Psoas muscle (tissue), 8 donors: ENCODE results near the gene GRHL1. TPM values are rescaled to one million over a fixed set of nuclear protein-coding genes. Genes with fewer than 3 reads are reported as not detected.
"Not testable (repeated sequence)": the region's sequence is repeated elsewhere in the genome, so short reads cannot be mapped to it uniquely, and the experiment has no call there.

Source experiments
- ATAC-seq, 4 donors: fragments of 200-7000 bp; cut with Tn5 transposase; one replicate each; pipeline ENCODE4 v1.9.1; 2020; ENCODE audit warnings: moderate library complexity in 3 of 4, mild to moderate bottlenecking in 2 of 4
- DNase-seq, 2 donors: peaks; one replicate each; pipeline ENCODE4 v3.0.0-alpha.2; 2020
- H3K27ac ChIP-seq: fragments of 200-600 bp; one replicate; pipeline ENCODE4 v1.8.0; 2022
- H3K27me3 ChIP-seq, 3 donors: fragments of 200-600 bp in 1 of 3; one replicate each; pipeline versions ENCODE4 v1.6.1 to v1.8.0; 2013 to 2022; ENCODE audit warnings: low read length in 2 of 3, mild to moderate bottlenecking in 2 of 3, moderate library complexity in 1 of 3; ENCODE audit not compliant: insufficient read depth in 3 of 3
- H3K36me3 ChIP-seq, 2 donors: fragments of 200-600 bp in 1 of 2; one replicate each; pipeline versions ENCODE4 v1.6.1 to v1.8.0; 2013 to 2022; ENCODE audit warnings: low read depth in 1 of 2, mild to moderate bottlenecking in 1 of 2, moderate library complexity in 1 of 2; ENCODE audit not compliant: insufficient read depth in 1 of 2
- H3K4me1 ChIP-seq: fragments of 200-600 bp; one replicate; pipeline ENCODE4 v1.8.0; 2022
- H3K4me3 ChIP-seq: fragments of 200-600 bp; one replicate; pipeline ENCODE4 v1.8.0; 2022; ENCODE audit warnings: mild to moderate bottlenecking
- H3K9me3 ChIP-seq: fragments of 200-600 bp; one replicate; pipeline ENCODE4 v1.8.0; 2022
- WGBS, 3 donors: extraction: QIAGEN DNeasy Blood & Tissue Kit; methylation state at CpG; one replicate each; pipeline versions ENCODE4 v1.1.6 to v1.1.7; 2013; 5-methylcytosine and 5-hydroxymethylcytosine counted together
- intact Hi-C, 2 donors: fragments of 100-400 bp; cut with DNase I; formaldehyde crosslinking; loops; one replicate each; pipeline versions ENCODE4 v1.11.0 to v1.14.2; 2022
- polyA plus RNA-seq, 3 donors: library from polyadenylated mRNA; stranded (reverse); fragments of 200-250 nt; gene quantifications; one replicate each; pipeline ENCODE4 v1.2.3, GENCODE V29; 2013
- total RNA-seq, 4 donors: library from RNA; stranded (reverse); fragmentation: NEBNext Ultra II Directional in 2 of 4; extraction: Animal tissue kit (Norgen Biotek cat#: 25700) in 2 of 4; gene quantifications; one replicate each; pipeline versions ENCODE4 v1.2.1 to v1.2.4, GENCODE V29; 2021 to 2023
- TF ChIP-seq, protein P1 (sequence below): fragments of 200-600 bp; IDR thresholded peaks from one replicate; pipeline ENCODE4 v1.8.0; 2022; ENCODE audit warnings: antibody characterized with exemption
- donor health status: healthy with polysubstance abuse.
- donor health status: DM: no; HTN: no; CAD: no; lungs with moderate emphysema.
- donor health status: Bipolar disorder and iron deficiency.
- donor health status: healthy.
- donor health status: DM: yes; HTN: yes; CAD: no.
- donor health status: DM: no; HTN: no; CAD: no.
- donor health status: DM: no; HTN: no; CAD: no.
- donor health status: DM: yes; HTN: yes; CAD: no.

GRHL1 gene
- total and polyA plus RNA-seq, 7 donors = 0.38 to 1.2 (median 0.63) TPM

DNA sequence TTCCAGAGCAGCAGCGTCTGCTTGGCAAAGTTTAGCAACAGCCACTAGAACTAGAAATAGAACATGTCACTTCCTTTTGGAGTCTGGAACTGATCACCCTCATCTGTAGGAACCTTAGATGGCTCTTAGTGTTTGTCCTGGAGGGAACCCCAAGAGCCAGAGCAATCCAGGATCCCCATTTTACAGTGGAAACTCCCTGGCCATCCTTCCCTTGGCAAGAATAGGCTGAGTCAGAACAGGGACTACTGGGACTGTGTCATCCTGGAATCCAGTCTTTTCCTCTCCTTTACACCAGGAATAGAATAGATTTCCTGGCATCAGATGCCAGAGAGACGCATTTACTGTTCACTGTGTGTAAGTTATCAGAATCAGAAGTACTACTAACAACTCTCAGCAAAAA is 33.2 kb upstream of the GRHL1 start:
- no peaks in the 10 kb centered on the region for H3K4me1 ChIP-seq

DNA sequence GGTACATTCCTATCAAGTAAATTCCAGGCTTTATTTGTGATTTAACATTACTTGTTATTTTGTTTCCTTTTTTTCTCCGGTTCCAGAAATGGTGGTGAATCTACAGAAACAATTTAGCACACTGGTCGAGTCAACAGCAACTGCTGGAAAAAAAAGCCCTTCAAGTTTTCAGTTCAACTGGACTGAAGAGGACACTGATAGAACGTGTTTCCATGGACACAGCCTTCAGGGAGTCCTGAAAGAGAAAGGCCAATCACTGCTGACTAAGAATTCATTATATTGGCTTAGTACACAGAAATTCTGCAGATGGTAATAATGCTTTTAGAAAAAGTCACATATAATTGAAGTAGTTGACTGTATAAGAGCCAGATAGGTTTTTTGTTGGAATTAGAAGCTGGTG is 32.0 kb upstream of the GRHL1 start:
- Histone ChIP-seq H3K4me1 (no peaks in the 10 kb centered on the region), H3K9me3 (no peaks in the 10 kb centered on the region), H3K27ac (no peak overlapping the region), H3K4me3 (no peak overlapping the region), H3K36me3 (peaks cover 0 to 42% of the 10 kb centered on the region in 2 donors), H3K27me3 (no peaks in the 10 kb centered on the region)
- DNase-seq (no peak), ATAC-seq (no peak)
- 83 to 87% (median 87%) methylated on average over 3 of the region's 3 CpGs for WGBS, 3 donors
- intact Hi-C loops = no loop called here
- TF ChIP-seq, protein P1, sequence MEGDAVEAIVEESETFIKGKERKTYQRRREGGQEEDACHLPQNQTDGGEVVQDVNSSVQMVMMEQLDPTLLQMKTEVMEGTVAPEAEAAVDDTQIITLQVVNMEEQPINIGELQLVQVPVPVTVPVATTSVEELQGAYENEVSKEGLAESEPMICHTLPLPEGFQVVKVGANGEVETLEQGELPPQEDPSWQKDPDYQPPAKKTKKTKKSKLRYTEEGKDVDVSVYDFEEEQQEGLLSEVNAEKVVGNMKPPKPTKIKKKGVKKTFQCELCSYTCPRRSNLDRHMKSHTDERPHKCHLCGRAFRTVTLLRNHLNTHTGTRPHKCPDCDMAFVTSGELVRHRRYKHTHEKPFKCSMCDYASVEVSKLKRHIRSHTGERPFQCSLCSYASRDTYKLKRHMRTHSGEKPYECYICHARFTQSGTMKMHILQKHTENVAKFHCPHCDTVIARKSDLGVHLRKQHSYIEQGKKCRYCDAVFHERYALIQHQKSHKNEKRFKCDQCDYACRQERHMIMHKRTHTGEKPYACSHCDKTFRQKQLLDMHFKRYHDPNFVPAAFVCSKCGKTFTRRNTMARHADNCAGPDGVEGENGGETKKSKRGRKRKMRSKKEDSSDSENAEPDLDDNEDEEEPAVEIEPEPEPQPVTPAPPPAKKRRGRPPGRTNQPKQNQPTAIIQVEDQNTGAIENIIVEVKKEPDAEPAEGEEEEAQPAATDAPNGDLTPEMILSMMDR = no peak

More for the DNA sequence above, 33.2 kb upstream of the GRHL1 start:
- 12 to 19% (median 18%) methylated on average over 2 of the region's 2 CpGs for WGBS, 3 donors
- DNase-seq (no peak), ATAC-seq (peak; percentile 25 to 68 (median 50))
- intact Hi-C loops = no loop called here
- Histone ChIP-seq H3K27me3 (no peaks in the 10 kb centered on the region), H3K9me3 (no peaks in the 10 kb centered on the region), H3K4me3 (no peak overlapping the region), H3K36me3 (peaks cover 3 to 45% of the 10 kb centered on the region in 2 donors), H3K27ac (peak overlapping the region; percentile 28)
- TF ChIP-seq, protein P1 = no peak

DNA sequence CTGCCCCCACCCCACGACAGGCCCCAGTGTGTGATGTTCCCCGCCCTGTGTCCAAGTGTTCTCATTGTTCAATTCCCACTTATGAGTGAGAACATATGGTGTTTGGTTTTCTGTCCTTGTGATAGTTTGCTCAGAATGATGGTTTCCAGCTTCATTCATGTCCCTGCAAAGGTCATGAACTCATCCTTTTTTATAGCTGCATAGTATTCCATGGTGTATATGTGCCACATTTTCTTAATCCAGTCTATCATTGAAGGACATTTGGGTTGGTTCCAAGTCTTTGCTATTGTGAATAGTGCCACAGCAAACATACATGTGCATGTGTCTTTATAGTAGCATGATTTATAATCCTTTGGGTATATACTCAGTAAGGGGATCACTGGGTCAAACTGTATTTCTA is 24.5 kb upstream of the GRHL1 start:
- ATAC-seq, H3K9me3 ChIP-seq, intact Hi-C loops, H3K4me1 ChIP-seq, H3K27me3 ChIP-seq, DNase-seq, H3K27ac ChIP-seq, H3K4me3 ChIP-seq: not testable (repeated sequence)
- peaks cover 0 to 13% of the 10 kb centered on the region in 2 donors for H3K36me3 ChIP-seq
- 82 to 100% (median 100%) methylated on average over 1 to 2 of the region's 2 CpGs for WGBS, 3 donors

DNA sequence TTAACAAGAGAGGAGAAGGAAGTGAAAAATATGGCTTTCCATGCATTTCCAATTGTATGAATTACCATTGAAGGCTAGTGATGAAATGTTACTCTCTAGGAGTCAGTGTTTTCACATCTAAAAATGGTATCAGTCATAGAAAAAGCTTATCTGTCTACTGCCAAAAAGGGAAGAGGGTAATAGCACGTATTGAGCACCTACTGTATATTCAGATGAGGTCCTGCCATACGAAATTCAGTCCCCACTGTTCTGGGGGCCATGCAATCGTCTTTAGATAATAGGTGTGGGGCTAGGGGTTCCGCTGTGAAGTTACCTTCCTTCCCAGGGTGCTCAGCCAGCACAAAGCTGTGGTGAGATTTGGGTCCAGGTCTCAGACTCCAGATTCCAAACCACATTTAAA is 14.2 kb upstream of the GRHL1 start:
- TF ChIP-seq, protein P1 = no peak
- Histone ChIP-seq H3K27ac (no peak overlapping the region), H3K9me3 (no peaks in the 10 kb centered on the region), H3K4me1 (no peaks in the 10 kb centered on the region), H3K27me3 (no peaks in the 10 kb centered on the region), H3K4me3 (no peak overlapping the region), H3K36me3 (peaks cover 0 to 28% of the 10 kb centered on the region in 2 donors)
- WGBS, 3 donors = 89 to 94% (median 90%) methylated on average over 4 of the region's 4 CpGs
- ATAC-seq = no peak
- no peak for DNase-seq
- intact Hi-C loops = no loop called here

DNA sequence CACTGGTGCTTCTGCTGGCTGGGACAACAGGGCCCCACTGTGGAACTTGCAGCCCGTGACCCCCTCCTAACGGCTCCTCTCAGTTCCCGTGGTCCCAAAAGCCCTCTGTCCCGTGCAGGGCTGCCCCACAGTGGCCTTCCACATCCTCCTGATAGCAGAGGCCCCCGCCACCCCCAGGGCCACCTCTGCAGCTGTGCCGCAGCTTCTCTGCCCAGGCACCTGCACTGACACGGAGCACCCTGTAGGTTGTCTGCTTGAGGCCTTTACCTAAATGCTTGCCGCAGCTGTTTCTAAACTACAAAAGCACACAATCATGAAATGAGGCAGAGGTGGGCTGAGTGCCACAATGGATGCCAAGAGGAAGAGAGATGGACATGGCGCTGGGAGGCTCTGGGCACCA is 13.5 kb upstream of the GRHL1 start:
- H3K27ac ChIP-seq = no peak overlapping the region
- DNase-seq (no peak), ATAC-seq (peak in 1 of 4 donors; percentile 38)
- intact Hi-C loops = no loop called here
- no peaks in the 10 kb centered on the region for H3K9me3 ChIP-seq
- H3K4me3 ChIP-seq = no peak overlapping the region
- TF ChIP-seq, protein P1 = no peak
- WGBS, 3 donors = 68 to 80% (median 72%) methylated on average over 9 of the region's 9 CpGs
- H3K36me3 ChIP-seq = peaks cover 0 to 22% of the 10 kb centered on the region in 2 donors
- H3K4me1 ChIP-seq = no peaks in the 10 kb centered on the region
- no peaks in the 10 kb centered on the region for H3K27me3 ChIP-seq
